Activated naive CD8-positive, alpha-beta T cell treated with anti-CD3 and anti-CD28 coated beads, Interleukin-2, amount 50 U/mL, for 16 hours (primary cell): Measurements from ENCODE around the gene INPP5D.
A peak's percentile ranks its signal among the peaks of the same experiment; 100 is the strongest.
"Not testable (repeated sequence)": the region's sequence is repeated elsewhere in the genome, so short reads cannot be mapped to it uniquely, and the experiment has no call there.

Experiments
- DNase-seq: peaks from one replicate; pipeline ENCODE4 v3.0.0-alpha.2; 2020; ENCODE audit warnings: low read depth, low spot score

INPP5D gene

GRCh38 chr2:233092432-233093165 is 32.5 kb downstream of the INPP5D start:
- DNase-seq: no peak

GRCh38 chr2:233093166-233093448 is 33.0 kb downstream of the INPP5D start:
- DNase-seq: no peak

- no peak for DNase-seq
These were observed 33.6 kb downstream of the INPP5D start for GRCh38 chr2:233093721-233094120.

- no peak for DNase-seq
These were observed 34.5 kb downstream of the INPP5D start for GRCh38 chr2:233094614-233095013.

GRCh38 chr2:233096006-233096405 is 35.9 kb downstream of the INPP5D start:
- DNase-seq: no peak

- DNase-seq: no peak
These were observed 38.5 kb downstream of the INPP5D start for GRCh38 chr2:233098618-233099017.

- DNase-seq: not testable (repeated sequence)
These were observed 39.7 kb downstream of the INPP5D start for GRCh38 chr2:233099820-233100191.

- DNase-seq: peak; percentile 57
These were observed 40.3 kb downstream of the INPP5D start for GRCh38 chr2:233100192-233100998.

- no peak for DNase-seq
These were observed 41.0 kb downstream of the INPP5D start for GRCh38 chr2:233101141-233101540.

GRCh38 chr2:233101816-233102215 is 41.7 kb downstream of the INPP5D start:
- no peak for DNase-seq

GRCh38 chr2:233105156-233105895 is 45.2 kb downstream of the INPP5D start:
- DNase-seq: no peak

- no peak for DNase-seq
These were observed 45.8 kb downstream of the INPP5D start for GRCh38 chr2:233105930-233106329.

- no peak for DNase-seq
These were observed 46.9 kb downstream of the INPP5D start for GRCh38 chr2:233107011-233107410.

GRCh38 chr2:233107831-233108300 is 47.7 kb downstream of the INPP5D start:
- DNase-seq: no peak

GRCh38 chr2:233108611-233109490 is 48.7 kb downstream of the INPP5D start:
- DNase-seq: no peak

- no peak for DNase-seq
These were observed 51.3 kb downstream of the INPP5D start for GRCh38 chr2:233111427-233111826.

GRCh38 chr2:233112329-233112728 is 52.2 kb downstream of the INPP5D start:
- DNase-seq: no peak

GRCh38 chr2:233112776-233113452 is 52.8 kb downstream of the INPP5D start:
- no peak for DNase-seq

- no peak for DNase-seq
These were observed 54.3 kb downstream of the INPP5D start for GRCh38 chr2:233114421-233114861.

GRCh38 chr2:233115121-233115520 is 55.0 kb downstream of the INPP5D start:
- no peak for DNase-seq

- DNase-seq: no peak
These were observed 55.6 kb downstream of the INPP5D start for GRCh38 chr2:233115741-233116140.
